Fibroblast of lung (primary cell): ENCODE results near the gene SEMA5B. TPM values are rescaled to one million over a fixed set of nuclear protein-coding genes. Genes with fewer than 3 reads are reported as not detected.

Experiments
- DNase-seq, 2 donors: peaks; one replicate each; pipeline versions ENCODE4 v3.0.0 to v3.0.0-alpha.2; 2010; ENCODE audit warnings: low read depth in 2 of 2
- H2AFZ ChIP-seq: 2 replicates; pipeline ENCODE4 v1.5.1; 2012; ENCODE audit warnings: low read length, control low read depth, inconsistent platforms
- H3K27ac ChIP-seq: 2 replicates; pipeline ENCODE4 v1.5.1; 2011; ENCODE audit warnings: low read length, control low read depth; ENCODE audit not compliant: insufficient read depth
- H3K27me3 ChIP-seq: 2 replicates; pipeline ENCODE4 v1.5.1; 2011; ENCODE audit warnings: mild to moderate bottlenecking, low read length; ENCODE audit not compliant: control insufficient read depth, insufficient read depth
- H3K36me3 ChIP-seq: 2 replicates; pipeline ENCODE4 v1.5.1; 2011; ENCODE audit warnings: low read length; ENCODE audit not compliant: control insufficient read depth, insufficient read depth
- H3K4me1 ChIP-seq: 2 replicates; pipeline ENCODE4 v1.5.1; 2011; ENCODE audit warnings: low read length; ENCODE audit not compliant: control insufficient read depth, insufficient read depth; ENCODE audit errors: extremely low read depth
- H3K4me2 ChIP-seq: 2 replicates; pipeline ENCODE4 v1.5.1; 2011; ENCODE audit warnings: low read length, control low read depth; ENCODE audit not compliant: insufficient read depth; ENCODE audit errors: extremely low read depth
- H3K4me3 ChIP-seq, 4 experiments: fragments of 200-600 bp in 1 of 4; sonication (generic) in 1 of 4; replicated peaks in 1 of 4; 2 replicates each; pipeline ENCODE4 v1.5.1; 2011 to 2016; ENCODE audit warnings: low read length in 4 of 4, low read depth in 3 of 4, mild to moderate bottlenecking in 3 of 4, control low read depth in 2 of 4, inconsistent platforms in 1 of 4, mixed read lengths in 1 of 4; ENCODE audit not compliant: insufficient read depth in 1 of 4; ENCODE audit errors: control extremely low read depth in 1 of 4
- H3K79me2 ChIP-seq: 2 replicates; pipeline ENCODE4 v1.5.1; 2012; ENCODE audit warnings: mild to moderate bottlenecking, low read length, inconsistent platforms; ENCODE audit not compliant: control insufficient read depth, insufficient read depth
- H3K9ac ChIP-seq: 2 replicates; pipeline ENCODE4 v1.5.1; 2011; ENCODE audit warnings: mild to moderate bottlenecking, low read length, control low read depth; ENCODE audit not compliant: insufficient read depth
- H3K9me3 ChIP-seq: 2 replicates; pipeline ENCODE4 v1.5.1; 2012; ENCODE audit warnings: low read depth, low read length; ENCODE audit not compliant: control insufficient read depth, insufficient read depth
- H4K20me1 ChIP-seq: 2 replicates; pipeline ENCODE4 v1.5.1; 2011; ENCODE audit warnings: low read length; ENCODE audit not compliant: control insufficient read depth, insufficient read depth; ENCODE audit errors: extremely low read depth
- EZH2 ChIP-seq: IDR thresholded peaks from 2 replicates; pipeline ENCODE4 v1.5.1; 2012; ENCODE audit warnings: low read length, control low read depth, mild to moderate bottlenecking; ENCODE audit errors: missing control alignments
- polyA plus RNA-seq, 2 donors: library from polyadenylated mRNA; depleted of rRNA in 1 of 2; stranded (reverse) in 1 of 2; unstranded in 1 of 2; fragments of >200 nt; gene quantifications; 2 replicates each; pipeline ENCODE4 v1.2.1, GENCODE V29; 2011 to 2012; ENCODE audit warnings: missing spikeins in 1 of 2
- total RNA-seq: library from RNA; depleted of rRNA; stranded (reverse); fragments of >200 nt; gene quantifications from 2 replicates; pipeline ENCODE4 v1.2.1, GENCODE V29; 2014
- TF ChIP-seq, protein P1 (sequence below), 2 donors: IDR thresholded peaks in 1 of 2; conservative IDR thresholded peaks in 1 of 2; 1 replicate in 1 of 2; 2 replicates in 1 of 2; pipeline ENCODE4 v1.5.1; 2011 to 2012; ENCODE audit warnings: low read length in 2 of 2, control low read depth in 1 of 2, inconsistent platforms in 1 of 2, low read depth in 1 of 2, mild to moderate bottlenecking in 1 of 2

The SEMA5B gene
- total and polyA plus RNA-seq, 2 donors (not counting 1 experiment from before 2014, with no cell fraction given) = not detected

DNA sequence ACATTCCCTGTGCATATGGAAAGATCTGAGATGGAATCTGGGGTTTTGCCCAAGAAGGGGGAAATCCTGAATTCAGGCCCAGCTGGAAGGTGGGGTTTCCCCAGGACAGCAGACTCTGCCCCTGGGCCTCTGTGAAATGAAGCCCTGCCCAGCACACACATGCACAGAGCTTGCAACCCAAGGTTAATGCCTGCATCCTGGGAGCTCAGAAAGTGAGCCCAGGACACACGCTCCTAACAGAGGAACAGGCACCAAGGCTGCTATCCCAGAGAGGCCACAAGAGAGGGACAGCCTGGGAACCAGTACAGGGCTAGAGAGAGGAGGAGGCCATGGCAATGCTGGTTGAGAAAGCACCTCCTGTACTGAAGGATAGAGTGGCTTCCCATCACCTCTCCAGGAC lies 16.1 kb downstream of the SEMA5B start:
- Histone ChIP-seq H3K4me3 (no peak overlapping the region), H2AFZ (no peak overlapping the region), H3K9me3 (no peaks in the 10 kb centered on the region), H3K79me2 (no peaks in the 10 kb centered on the region), H3K9ac (no peak overlapping the region), H3K36me3 (no peaks in the 10 kb centered on the region), H3K4me2 (no peak overlapping the region), H4K20me1 (no peaks in the 10 kb centered on the region), H3K27ac (no peak overlapping the region), H3K4me1 (no peaks in the 10 kb centered on the region), H3K27me3 (peaks cover 36% of the 10 kb centered on the region)
- TF ChIP-seq EZH2 = no peak
- TF ChIP-seq, protein P1, sequence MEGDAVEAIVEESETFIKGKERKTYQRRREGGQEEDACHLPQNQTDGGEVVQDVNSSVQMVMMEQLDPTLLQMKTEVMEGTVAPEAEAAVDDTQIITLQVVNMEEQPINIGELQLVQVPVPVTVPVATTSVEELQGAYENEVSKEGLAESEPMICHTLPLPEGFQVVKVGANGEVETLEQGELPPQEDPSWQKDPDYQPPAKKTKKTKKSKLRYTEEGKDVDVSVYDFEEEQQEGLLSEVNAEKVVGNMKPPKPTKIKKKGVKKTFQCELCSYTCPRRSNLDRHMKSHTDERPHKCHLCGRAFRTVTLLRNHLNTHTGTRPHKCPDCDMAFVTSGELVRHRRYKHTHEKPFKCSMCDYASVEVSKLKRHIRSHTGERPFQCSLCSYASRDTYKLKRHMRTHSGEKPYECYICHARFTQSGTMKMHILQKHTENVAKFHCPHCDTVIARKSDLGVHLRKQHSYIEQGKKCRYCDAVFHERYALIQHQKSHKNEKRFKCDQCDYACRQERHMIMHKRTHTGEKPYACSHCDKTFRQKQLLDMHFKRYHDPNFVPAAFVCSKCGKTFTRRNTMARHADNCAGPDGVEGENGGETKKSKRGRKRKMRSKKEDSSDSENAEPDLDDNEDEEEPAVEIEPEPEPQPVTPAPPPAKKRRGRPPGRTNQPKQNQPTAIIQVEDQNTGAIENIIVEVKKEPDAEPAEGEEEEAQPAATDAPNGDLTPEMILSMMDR (conservative IDR thresholded peaks at IDR 0.05 in 1 of 2, IDR thresholded peaks at IDR 0.05 in 1 of 2; ENCODE audit: low read depth in 1 of 2, low read length in 2 of 2) = no peak
- DNase-seq = no peak

DNA sequence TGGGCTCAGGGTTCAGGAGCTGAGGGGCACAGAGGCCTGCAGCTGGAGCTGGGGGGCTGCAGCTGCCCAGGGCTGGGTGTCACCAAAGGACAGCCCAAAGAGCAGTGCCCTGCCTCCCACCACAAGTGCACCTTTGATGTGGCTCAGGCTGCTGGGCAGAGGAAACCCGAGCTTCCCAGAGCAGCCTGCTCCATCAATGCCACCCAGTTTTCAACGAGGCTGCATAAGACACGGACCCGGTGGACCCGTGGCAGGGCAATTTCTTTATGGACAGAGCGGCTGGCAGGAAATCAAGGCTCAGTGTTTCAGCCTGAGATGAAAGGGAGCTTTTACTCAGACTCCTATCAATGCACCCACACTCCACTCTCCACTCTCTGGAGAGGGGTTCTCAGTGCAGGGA lies 18.7 kb downstream of the SEMA5B start:
- Histone ChIP-seq H3K4me1 (no peaks in the 10 kb centered on the region), H3K4me3 (no peak overlapping the region), H3K79me2 (no peaks in the 10 kb centered on the region), H3K27me3 (peaks cover 46% of the 10 kb centered on the region), H3K36me3 (no peaks in the 10 kb centered on the region), H4K20me1 (no peaks in the 10 kb centered on the region), H3K4me2 (no peak overlapping the region), H3K9ac (no peak overlapping the region), H3K27ac (no peak overlapping the region), H2AFZ (no peak overlapping the region), H3K9me3 (no peaks in the 10 kb centered on the region)
- TF ChIP-seq, protein P1 (conservative IDR thresholded peaks at IDR 0.05 in 1 of 2, IDR thresholded peaks at IDR 0.05 in 1 of 2; ENCODE audit: low read depth in 1 of 2, low read length in 2 of 2) = no peak
- TF ChIP-seq EZH2 = no peak
- no peak for DNase-seq

GRCh38 chr3:123006609-123007008 lies 21.0 kb downstream of the SEMA5B start:
- no peak overlapping the region for H3K4me3 ChIP-seq
- no peak overlapping the region for H2AFZ ChIP-seq
- H3K27ac ChIP-seq = no peak overlapping the region
- H3K4me2 ChIP-seq = no peak overlapping the region
- no peaks in the 10 kb centered on the region for H3K4me1 ChIP-seq
- no peak overlapping the region for H3K9ac ChIP-seq
- no peak for DNase-seq
- H3K9me3 ChIP-seq = no peaks in the 10 kb centered on the region
- H3K27me3 ChIP-seq = peaks cover 31% of the 10 kb centered on the region
- TF ChIP-seq, protein P1 (conservative IDR thresholded peaks at IDR 0.05 in 1 of 2, IDR thresholded peaks at IDR 0.05 in 1 of 2; ENCODE audit: low read depth in 1 of 2, low read length in 2 of 2) = no peak
- no peaks in the 10 kb centered on the region for H3K36me3 ChIP-seq
- no peaks in the 10 kb centered on the region for H3K79me2 ChIP-seq
- H4K20me1 ChIP-seq = no peaks in the 10 kb centered on the region
